WTC11 (cell line): ENCODE data around the gene CRACR2A. TPM values are rescaled to one million over a fixed set of nuclear protein-coding genes. Genes with fewer than 3 reads are reported as not detected.

ENCODE experiments used
- ATAC-seq: fragments of 200-7000 bp; cut with Tn5 transposase; 2 replicates; pipeline ENCODE4 v1.10.0; 2021; ENCODE audit warnings: mild to moderate bottlenecking, moderate library complexity
- CTCF ChIA-PET: fragments of 300-600 bp; sonication (Branson Sonifier 250); formaldehyde crosslinking; loops from one replicate; lab custom pipeline; 2021; ENCODE audit warnings: antibody characterized with exemption; lab: Charles Lee
- POLR2A ChIA-PET: fragments of 350-600 bp; sonication (Branson Sonifier 250); formaldehyde crosslinking; loops from one replicate; lab custom pipeline; 2021; ENCODE audit warnings: antibody characterized with exemption; lab: Charles Lee
- DNase-seq: peaks from one replicate; pipeline ENCODE4 v3.0.0; 2021; ENCODE audit warnings: low spot score
- H3K27ac Mint-ChIP-seq: 2 replicates; pipeline ENCODE4 v1.8.0; 2021; ENCODE audit warnings: mixed read lengths
- H3K27me3 Mint-ChIP-seq: 2 replicates; pipeline ENCODE4 v1.8.0; 2021; ENCODE audit warnings: low read depth, mild to moderate bottlenecking, moderate library complexity, mixed read lengths
- H3K36me3 Mint-ChIP-seq: 2 replicates; pipeline ENCODE4 v1.8.0; 2021; ENCODE audit warnings: mixed read lengths
- H3K4me1 Mint-ChIP-seq: 2 replicates; pipeline ENCODE4 v1.8.0; 2022; ENCODE audit warnings: mixed read lengths
- H3K4me3 Mint-ChIP-seq: 2 replicates; pipeline ENCODE4 v1.8.0; 2021; ENCODE audit warnings: mild to moderate bottlenecking, moderate library complexity, mixed read lengths
- H3K9me3 Mint-ChIP-seq: 2 replicates; pipeline ENCODE4 v1.8.0; 2021; ENCODE audit warnings: mixed read lengths
- AFF4 ChIP-seq: sonication (generic); formaldehyde crosslinking; IDR thresholded peaks from 2 replicates; pipeline ENCODE4 v1.8.1; 2023; ENCODE audit warnings: mild to moderate bottlenecking, missing genetic modification reagents, borderline replicate concordance
- ATF6 ChIP-seq: sonication (generic); formaldehyde crosslinking; IDR thresholded peaks from 2 replicates; pipeline ENCODE4 v1.8.1; 2023; ENCODE audit warnings: mild to moderate bottlenecking, missing genetic modification reagents
- CREM ChIP-seq: sonication (generic); formaldehyde crosslinking; IDR thresholded peaks from 2 replicates; pipeline ENCODE4 v1.8.1; 2022; ENCODE audit warnings: mild to moderate bottlenecking, missing genetic modification reagents, moderate library complexity
- CTCF ChIP-seq: fragments of 200-600 bp; IDR thresholded peaks from 2 replicates; pipeline ENCODE4 v1.8.0; 2022; ENCODE audit warnings: antibody characterized with exemption
- ETV6 ChIP-seq: sonication (generic); formaldehyde crosslinking; IDR thresholded peaks from 2 replicates; pipeline ENCODE4 v1.8.1; 2022; ENCODE audit warnings: mild to moderate bottlenecking, missing genetic modification reagents
- FOXJ3 ChIP-seq: sonication (generic); formaldehyde crosslinking; IDR thresholded peaks from 2 replicates; pipeline ENCODE4 v1.9.0; 2021; ENCODE audit warnings: missing genetic modification reagents, mild to moderate bottlenecking, borderline replicate concordance
- FOXP4 ChIP-seq: sonication (generic); formaldehyde crosslinking; IDR thresholded peaks from 2 replicates; pipeline ENCODE4 v1.8.0; 2022; ENCODE audit warnings: mild to moderate bottlenecking, missing genetic modification reagents
- GTF2I ChIP-seq: fragments of 250-450 bp; sonication (Bioruptor Pico); conservative IDR thresholded peaks from 2 replicates; pipeline ENCODE4 v1.4.0; 2021; ENCODE audit warnings: mild to moderate bottlenecking
- HMGA2 ChIP-seq: fragments of 250-450 bp; sonication (Bioruptor Pico); IDR thresholded peaks from 2 replicates; pipeline ENCODE4 v1.4.0; 2021; ENCODE audit warnings: mild to moderate bottlenecking, moderate library complexity
- IRF1 ChIP-seq: sonication (generic); formaldehyde crosslinking; IDR thresholded peaks from 2 replicates; pipeline ENCODE4 v1.8.0; 2023; ENCODE audit warnings: missing genetic modification reagents
- IRF2 ChIP-seq: sonication (generic); formaldehyde crosslinking; IDR thresholded peaks from 2 replicates; pipeline ENCODE4 v1.8.0; 2022; ENCODE audit warnings: low read depth, missing genetic modification reagents, borderline replicate concordance
- JAZF1 ChIP-seq: fragments of 250-450 bp; sonication (Bioruptor Pico); IDR thresholded peaks from 2 replicates; pipeline ENCODE4 v1.9.0; 2021; ENCODE audit warnings: moderate library complexity, mild to moderate bottlenecking, inconsistent platforms
- MYBL2 ChIP-seq: sonication (generic); formaldehyde crosslinking; IDR thresholded peaks from 2 replicates; pipeline ENCODE4 v1.8.1; 2023; ENCODE audit warnings: mild to moderate bottlenecking, moderate library complexity, missing genetic modification reagents
- PREB ChIP-seq: sonication (generic); formaldehyde crosslinking; IDR thresholded peaks from 2 replicates; pipeline ENCODE4 v1.8.1; 2022; ENCODE audit warnings: mild to moderate bottlenecking, missing genetic modification reagents, moderate library complexity, borderline replicate concordance
- PRRX2 ChIP-seq: fragments of 250-450 bp; sonication (Bioruptor Pico); IDR thresholded peaks from 2 replicates; pipeline ENCODE4 v1.8.0; 2021; ENCODE audit warnings: mild to moderate bottlenecking
- SMAD3 ChIP-seq: sonication (generic); formaldehyde crosslinking; IDR thresholded peaks from 2 replicates; pipeline ENCODE4 v1.8.0; 2022; ENCODE audit warnings: missing genetic modification reagents, mild to moderate bottlenecking, borderline replicate concordance
- TEAD1 ChIP-seq: sonication (generic); formaldehyde crosslinking; IDR thresholded peaks from 2 replicates; pipeline ENCODE4 v1.8.0; 2022; ENCODE audit warnings: mild to moderate bottlenecking, missing genetic modification reagents
- ZNF138 ChIP-seq: sonication (generic); formaldehyde crosslinking; conservative IDR thresholded peaks from 2 replicates; pipeline ENCODE4 v1.8.1; 2022; ENCODE audit warnings: mild to moderate bottlenecking, moderate library complexity, missing genetic modification reagents
- ZNF281 ChIP-seq: sonication (generic); formaldehyde crosslinking; IDR thresholded peaks from 2 replicates; pipeline ENCODE4 v1.8.0; 2023; ENCODE audit warnings: mild to moderate bottlenecking, missing genetic modification reagents
- total RNA-seq: library from RNA; stranded (reverse); gene quantifications from 3 replicates; pipeline ENCODE4 v1.2.3, GENCODE V29; 2021

CRACR2A gene
- total RNA-seq, 1 experiment from 2014 or later: 2.6 TPM

- TF ChIP-seq CTCF (no peak), HMGA2 (CRISPR knock-in tag) (no peak), SMAD3 (CRISPR knock-in tag) (no peak), ZNF281 (CRISPR knock-in tag) (no peak), PREB (CRISPR knock-in tag) (no peak), ATF6 (no peak), TEAD1 (CRISPR knock-in tag) (no peak), ETV6 (no peak)
These were observed 148.6 kb downstream of the CRACR2A start (continued) for GRCh38 chr12:3604286-3604685.

GRCh38 chr12:3603576-3603975 is 149.3 kb downstream of the CRACR2A start:
- peaks cover 82% of the 10 kb centered on the region for H3K4me1 Mint-ChIP-seq
- peaks cover 14% of the 10 kb centered on the region for H3K27me3 Mint-ChIP-seq
- CTCF ChIA-PET: no interaction called here

More at GRCh38 chr12:3603576-3603975, 149.3 kb downstream of the CRACR2A start:
- Mint-ChIP-seq H3K9me3 (no peaks in the 10 kb centered on the region), H3K27ac (no peak overlapping the region), H3K4me3 (no peak overlapping the region), H3K36me3 (no peaks in the 10 kb centered on the region)
- DNase-seq (no peak), ATAC-seq (no peak)
- POLR2A ChIA-PET: no interaction called here
- TF ChIP-seq AFF4 (CRISPR knock-in tag) (no peak), PRRX2 (no peak), GTF2I (no peak), PREB (CRISPR knock-in tag) (no peak), IRF1 (CRISPR knock-in tag) (no peak), IRF2 (no peak), FOXJ3 (CRISPR knock-in tag) (no peak), FOXP4 (CRISPR knock-in tag) (no peak), JAZF1 (no peak), MYBL2 (no peak), CREM (no peak), ZNF138 (no peak)
